SW 1271 (cell line): Measurements from ENCODE around the gene CORIN.
"Not testable (repeated sequence)": the region's sequence is repeated elsewhere in the genome, so short reads cannot be mapped to it uniquely, and the experiment has no call there.

ENCODE experiments used
- DNase-seq, 2 experiments: peaks; one replicate each; lab custom pipeline; 2025; lab: John Stamatoyannopoulos, UW

The CORIN gene

GRCh38 chr4:47691757-47692383 lies 146.0 kb downstream of the CORIN start:
- not testable (repeated sequence) for DNase-seq

DNA sequence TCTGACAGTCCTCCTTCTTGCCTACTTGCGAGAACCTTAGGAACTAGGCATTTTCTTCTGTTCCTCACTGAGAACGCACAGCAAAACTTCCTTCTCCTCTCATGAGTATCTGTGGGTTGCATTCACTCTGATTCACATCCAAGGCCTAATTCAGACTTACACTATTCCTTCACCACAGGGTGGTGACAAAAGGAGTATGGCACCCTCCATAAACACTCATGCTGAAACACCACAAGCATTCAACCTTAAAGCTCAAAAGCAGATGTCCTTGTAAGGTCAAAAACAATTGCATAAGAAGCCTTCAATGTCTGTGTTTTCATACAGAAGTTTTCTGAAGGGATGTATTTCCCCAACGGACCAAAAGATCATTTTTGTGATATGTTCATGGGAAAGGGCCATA lies 147.3 kb downstream of the CORIN start:
- no peak for DNase-seq

- DNase-seq: peak in 1 of 2 experiments; percentile 21
Measured at GRCh38 chr4:47686294-47686872, 151.5 kb downstream of the CORIN start.

GRCh38 chr4:47675806-47676205 lies 162.1 kb downstream of the CORIN start:
- no peak for DNase-seq

- DNase-seq: no peak
Measured at GRCh38 chr4:47674144-47674543, 163.7 kb downstream of the CORIN start.

- no peak for DNase-seq
Measured at GRCh38 chr4:47672696-47673095, 165.2 kb downstream of the CORIN start.

DNA sequence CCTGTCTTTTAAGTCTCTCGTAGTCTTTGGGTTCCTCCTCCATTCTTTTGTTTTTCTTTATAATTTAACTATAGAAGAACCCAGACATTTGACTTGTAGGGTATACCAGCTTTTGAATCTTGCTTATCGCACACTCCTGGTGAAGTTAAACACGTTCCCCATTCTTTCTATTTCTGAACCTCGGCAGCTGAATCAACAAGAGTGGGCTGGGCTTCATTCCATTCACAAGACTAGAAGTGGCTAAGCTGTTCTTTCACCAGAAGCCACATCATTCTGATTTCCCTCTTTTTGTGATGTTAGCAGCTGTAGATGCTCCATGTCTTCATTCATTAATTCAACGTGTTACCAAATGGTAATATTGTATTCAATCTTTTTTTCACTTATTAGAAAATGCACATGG lies 167.9 kb downstream of the CORIN start:
- DNase-seq: no peak

DNA sequence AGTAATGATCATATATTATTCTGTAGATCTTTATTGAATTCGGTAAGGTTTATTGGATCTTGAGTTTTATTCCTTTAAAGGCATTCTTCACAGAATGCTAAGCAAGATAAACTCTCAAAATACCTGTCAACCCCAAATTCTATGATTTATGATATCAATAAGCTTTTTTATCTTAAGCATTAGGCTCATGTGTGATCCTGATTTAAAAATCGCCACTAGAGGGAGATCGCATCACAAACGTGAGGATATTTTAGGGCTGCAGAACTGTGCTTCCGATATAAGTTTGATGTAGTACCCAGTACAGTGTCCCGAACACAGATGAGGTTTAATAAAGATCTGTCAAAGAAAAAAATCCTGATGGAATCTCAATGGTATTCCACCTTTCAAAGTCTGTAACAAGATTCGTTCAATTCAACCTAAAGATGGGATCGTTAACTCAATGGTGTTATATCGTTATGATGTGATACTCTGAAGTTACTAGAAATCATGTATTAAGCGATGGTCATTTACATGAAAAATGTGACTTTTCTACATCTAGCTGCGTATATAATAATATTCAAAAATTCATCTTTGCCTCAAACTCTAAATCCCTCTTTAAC lies 169.0 kb downstream of the CORIN start:
- peak in 1 of 2 experiments; percentile 43 for DNase-seq

DNA sequence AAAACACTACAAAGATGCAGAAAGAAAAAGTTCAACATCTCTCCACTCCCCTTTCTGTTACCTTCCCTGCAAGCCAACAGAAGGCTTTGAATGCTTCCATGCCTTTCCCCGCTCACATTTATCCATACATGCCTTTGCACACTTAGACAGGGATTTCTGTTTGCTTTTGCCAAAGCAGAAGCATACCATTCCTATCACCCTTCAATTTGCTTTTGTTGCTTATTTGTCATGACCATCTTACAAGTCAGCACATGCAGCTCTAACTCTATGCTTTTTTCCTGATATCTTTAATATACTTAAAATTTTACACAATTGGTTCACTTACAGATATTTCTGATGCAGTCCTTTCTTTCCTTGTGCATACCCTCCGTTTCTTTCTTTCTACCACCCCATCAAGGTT lies 169.6 kb downstream of the CORIN start:
- DNase-seq: no peak

DNA sequence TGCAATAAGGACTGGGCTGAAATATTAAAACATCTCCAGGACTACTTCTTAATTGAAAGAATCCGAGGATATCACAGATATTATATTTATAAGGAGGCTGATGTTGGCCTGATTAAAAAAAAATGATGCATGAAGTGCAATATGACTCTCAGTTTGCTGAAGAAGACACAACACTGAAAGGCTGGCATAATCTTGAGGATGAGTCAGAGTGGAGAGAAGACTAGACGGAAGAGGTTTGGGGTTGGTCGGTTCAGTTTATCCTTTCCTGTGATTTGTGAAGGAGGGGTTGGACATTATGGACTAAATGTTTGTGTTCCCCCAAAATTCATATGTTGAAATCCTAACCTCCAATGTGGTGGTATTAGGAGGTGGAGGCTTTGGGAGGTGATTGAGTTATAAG lies 170.3 kb downstream of the CORIN start:
- DNase-seq: no peak

- no peak for DNase-seq
Measured at GRCh38 chr4:47664051-47664826, 173.6 kb downstream of the CORIN start.

DNA sequence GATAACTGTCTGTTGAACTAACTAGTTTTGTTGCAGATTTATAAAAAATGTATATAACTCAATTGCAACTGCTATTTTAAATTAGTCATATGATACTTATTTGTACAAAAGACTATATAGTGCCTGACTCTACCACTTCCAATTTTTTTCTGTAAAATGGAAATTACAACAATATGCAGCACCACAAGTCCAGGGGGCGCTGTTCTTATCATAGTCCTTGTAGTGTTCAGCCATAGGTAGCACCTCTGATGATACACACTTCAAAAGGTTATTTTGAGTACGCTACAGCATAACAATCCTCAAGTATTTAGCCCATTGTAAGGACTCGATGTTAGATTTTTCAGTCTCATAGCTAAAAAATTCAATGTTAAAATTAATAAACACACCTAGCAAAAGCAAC lies 174.9 kb downstream of the CORIN start:
- DNase-seq: peak in 1 of 2 experiments; percentile 22

DNA sequence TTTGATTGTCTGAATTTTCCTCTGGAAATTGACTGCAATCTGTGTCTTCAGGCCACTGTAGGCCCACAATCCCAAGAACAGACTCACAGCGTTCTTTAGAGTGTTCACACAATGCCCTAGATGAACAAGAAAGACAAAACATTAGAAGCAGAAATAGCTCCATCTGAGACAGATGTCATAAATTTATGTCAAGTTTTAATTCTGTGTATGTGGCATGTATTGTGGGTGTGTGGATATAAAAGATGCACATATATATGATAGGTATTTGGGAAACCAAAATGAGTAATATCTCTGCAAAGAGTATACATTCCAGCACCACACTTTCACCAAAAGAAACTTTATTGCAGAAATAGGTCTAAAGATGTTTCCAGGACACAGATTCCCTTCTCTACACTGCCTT lies 176.1 kb downstream of the CORIN start:
- no peak for DNase-seq

DNA sequence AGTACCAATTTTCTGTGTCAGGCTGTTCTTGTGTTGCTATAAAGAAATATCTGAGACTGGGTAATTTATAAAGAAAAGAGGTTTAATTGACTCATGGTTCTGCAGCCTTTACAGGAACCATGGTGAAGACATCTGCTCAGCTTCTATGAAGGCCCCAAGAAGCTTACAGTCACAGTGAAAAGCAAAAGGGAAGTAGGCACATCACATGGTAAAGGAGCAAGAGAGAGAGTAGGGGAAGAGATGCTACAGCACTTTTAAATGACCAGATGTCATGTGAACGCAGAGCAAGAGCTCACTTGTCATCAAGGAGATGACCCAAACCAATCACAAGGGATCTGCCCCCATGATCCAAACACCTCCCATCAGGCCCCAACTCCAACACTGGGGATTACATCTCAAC lies 178.5 kb downstream of the CORIN start:
- no peak for DNase-seq

DNA sequence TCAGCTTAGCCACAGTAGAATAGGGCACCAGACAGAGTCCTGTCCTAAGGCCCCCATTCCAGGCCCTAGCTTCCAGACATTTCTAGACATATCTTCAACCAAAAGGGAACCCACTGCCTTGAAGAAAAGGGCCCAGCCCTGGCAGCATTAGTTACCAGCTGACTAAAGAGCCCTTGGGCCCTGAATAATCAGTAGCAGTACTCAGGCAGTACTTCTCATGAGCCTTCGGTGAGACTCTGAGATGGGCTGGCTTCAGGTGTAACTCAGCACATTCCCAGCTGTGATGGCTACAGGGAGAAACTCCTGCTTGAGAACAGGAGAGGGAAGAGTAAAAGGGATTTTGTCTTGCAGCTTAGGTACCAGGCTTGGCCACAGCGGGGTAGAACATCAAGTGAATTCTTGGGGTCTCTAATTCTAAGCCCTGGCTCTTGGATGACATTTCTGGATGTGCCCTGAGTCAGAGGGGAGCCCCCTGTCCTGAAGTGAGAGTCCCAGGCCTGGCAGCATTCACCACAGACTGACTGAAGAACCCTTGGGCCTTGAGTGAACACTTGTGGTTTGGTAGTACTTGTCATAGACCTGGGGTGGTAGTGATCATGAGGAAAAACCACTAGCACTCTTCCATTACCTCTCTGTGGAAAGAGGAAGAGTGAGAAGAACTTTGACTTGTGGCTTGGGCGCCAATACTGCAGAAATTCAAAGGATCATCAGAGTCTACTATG lies 182.7 kb downstream of the CORIN start:
- no peak for DNase-seq

GRCh38 chr4:47652092-47652491 lies 185.8 kb downstream of the CORIN start:
- DNase-seq: no peak

- DNase-seq: no peak
Measured at GRCh38 chr4:47651231-47651630, 186.6 kb downstream of the CORIN start.

GRCh38 chr4:47650584-47651130 lies 187.2 kb downstream of the CORIN start:
- DNase-seq: no peak

DNA sequence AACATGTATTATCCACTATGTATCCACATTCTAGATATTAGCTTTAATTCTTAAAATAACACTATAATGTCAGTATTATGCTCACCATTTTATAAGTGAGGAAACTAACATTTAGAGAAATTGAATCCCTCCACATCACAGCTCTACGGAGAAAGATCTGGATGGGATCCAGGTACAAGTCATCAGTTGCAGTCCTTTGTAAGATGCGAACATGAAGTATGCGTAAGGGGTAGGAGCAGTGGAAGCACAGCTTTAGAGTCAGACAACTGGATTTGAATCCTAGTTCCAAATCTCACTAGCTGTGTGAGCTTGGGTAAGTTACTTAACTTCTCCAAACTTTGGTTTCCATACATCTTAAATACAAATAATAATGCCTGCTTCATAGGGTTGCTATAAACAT lies 190.3 kb downstream of the CORIN start:
- DNase-seq: no peak

GRCh38 chr4:47647029-47647428 lies 190.8 kb downstream of the CORIN start:
- no peak for DNase-seq

DNA sequence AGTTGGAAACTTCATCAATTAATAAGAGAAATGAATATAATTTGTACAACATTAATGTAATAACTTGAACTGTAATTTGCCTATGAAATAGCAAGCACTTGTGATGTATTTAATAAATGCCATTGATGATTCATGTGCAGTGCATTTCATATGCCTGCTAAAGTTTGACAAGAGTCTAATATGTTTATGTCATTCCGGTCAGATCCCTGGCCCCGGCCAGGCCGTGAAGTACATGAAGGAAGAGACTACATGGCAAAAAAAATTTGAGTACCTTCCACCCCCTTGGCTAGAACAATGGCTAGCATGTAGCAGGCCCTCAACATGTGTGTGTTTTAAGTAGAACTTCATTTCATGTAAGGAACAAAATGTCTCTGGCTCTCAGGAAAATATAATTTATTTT lies 191.5 kb downstream of the CORIN start:
- DNase-seq: no peak

GRCh38 chr4:47643845-47644244 lies 194.0 kb downstream of the CORIN start:
- no peak for DNase-seq
